SK-N-MC (cell line): ENCODE measurements around the gene NPHP3.

Experiments used
- EZH2 ChIP-seq: fragments of 200-600 bp; sonication (generic); IDR thresholded peaks from one replicate; pipeline ENCODE4 v1.6.1; 2017; ENCODE audit warnings: antibody characterized with exemption
- FOXP2 ChIP-seq: optimal IDR thresholded peaks from 2 replicates; pipeline ENCODE3; 2011; ENCODE audit warnings: mild to moderate bottlenecking, moderate library complexity; ENCODE audit not compliant: insufficient read depth; ENCODE audit errors: extremely low read length, control extremely low read depth
- POLR2AphosphoS5 ChIP-seq: IDR thresholded peaks from 2 replicates; pipeline ENCODE4 v1.6.1; 2012; ENCODE audit warnings: mild to moderate bottlenecking, low read depth, low read length, borderline replicate concordance

- TF ChIP-seq EZH2 (no peak), POLR2AphosphoS5 (no peak), FOXP2 (no peak)
Measured at GRCh38 chr3:132669256-132669777, 52.9 kb downstream of the NPHP3 start.
